Activated CD4-positive, alpha-beta T cell treated with anti-CD3 and anti-CD28 coated beads for 36 hours (primary cell): ENCODE results near the gene YKT6. TPM values are rescaled to one million over a fixed set of nuclear protein-coding genes. Genes with fewer than 3 reads are reported as not detected.
"Not testable (repeated sequence)": the region's sequence is repeated elsewhere in the genome, so short reads cannot be mapped to it uniquely, and the experiment has no call there.

Experiments
- ATAC-seq: fragments of 200-7000 bp; cut with Tn5 transposase; one replicate; pipeline ENCODE4 v1.10.0; 2021; ENCODE audit warnings: mild to moderate bottlenecking, moderate library complexity
- CTCF ChIA-PET: fragments of 350-600 bp; sonication (Branson Sonifier 250); formaldehyde crosslinking; loops from one replicate; lab custom pipeline; 2021; ENCODE audit warnings: antibody characterized with exemption; lab: Charles Lee
- POLR2A ChIA-PET: fragments of 350-600 bp; sonication (Branson Sonifier 250); formaldehyde crosslinking; loops from one replicate; lab custom pipeline; 2021; ENCODE audit warnings: antibody characterized with exemption, inconsistent platforms; lab: Charles Lee
- DNase-seq: peaks from one replicate; pipeline ENCODE4 v3.0.0-alpha.2; 2020
- H3K27ac Mint-ChIP-seq: one replicate; pipeline ENCODE4 v1.8.0; 2021; ENCODE audit warnings: mixed read lengths
- H3K27me3 Mint-ChIP-seq: one replicate; pipeline ENCODE4 v1.8.0; 2021; ENCODE audit warnings: mixed read lengths
- H3K36me3 Mint-ChIP-seq: one replicate; pipeline ENCODE4 v1.8.0; 2021; ENCODE audit warnings: low read depth, mixed read lengths
- H3K4me1 Mint-ChIP-seq: one replicate; pipeline ENCODE4 v1.8.0; 2021; ENCODE audit warnings: mixed read lengths
- H3K4me3 Mint-ChIP-seq: one replicate; pipeline ENCODE4 v1.8.0; 2021; ENCODE audit warnings: mild to moderate bottlenecking, moderate library complexity, mixed read lengths
- H3K9me3 Mint-ChIP-seq: one replicate; pipeline ENCODE4 v1.8.0; 2021; ENCODE audit warnings: low read depth, mixed read lengths
- intact Hi-C, 2 experiments: fragments of 100-400 bp; cut with DNase I in 1 of 2; cut with micrococcal nuclease in 1 of 2; formaldehyde crosslinking; loops; one replicate each; pipeline versions ENCODE4 v1.14.2 to v1.15.1; 2022 to 2024; cut with DNase I, micrococcal nuclease
- total RNA-seq, 2 experiments: library from RNA; stranded (reverse); gene quantifications; one replicate each; pipeline ENCODE4 v1.2.3, GENCODE V29; 2021

Gene YKT6
- total RNA-seq, 2 experiments from 2014 or later: 51.0 to 51.3 TPM

- Mint-ChIP-seq H3K36me3 (no peaks in the 10 kb centered on the region), H3K27me3 (no peaks in the 10 kb centered on the region), H3K9me3 (no peaks in the 10 kb centered on the region), H3K4me1 (no peaks in the 10 kb centered on the region), H3K27ac (no peak overlapping the region), H3K4me3 (no peak overlapping the region)
- intact Hi-C loops: no loop called here
- ATAC-seq (no peak), DNase-seq (no peak)
- ChIA-PET CTCF (interaction anchor here (0.6 kb wide), 1 partner anchor 17 kb away, joined by 3 read pairs; no protein-coding TSS in a partner anchor), POLR2A (no interaction called here)
Measured at GRCh38 chr7:44158873-44159631, 41.7 kb upstream of the YKT6 start.

GRCh38 chr7:44159824-44160630 lies 40.8 kb upstream of the YKT6 start:
- ChIA-PET POLR2A (no interaction called here), CTCF (interaction anchor here (0.6 kb wide), 1 partner anchor 16 kb away, joined by 3 read pairs; no protein-coding TSS in a partner anchor)
- Mint-ChIP-seq H3K27me3 (no peaks in the 10 kb centered on the region), H3K9me3 (peaks cover 1% of the 10 kb centered on the region), H3K4me1 (no peaks in the 10 kb centered on the region), H3K36me3 (no peaks in the 10 kb centered on the region), H3K27ac (no peak overlapping the region), H3K4me3 (no peak overlapping the region)
- ATAC-seq (no peak), DNase-seq (no peak)
- intact Hi-C loops: no loop called here

GRCh38 chr7:44161371-44161770 lies 39.4 kb upstream of the YKT6 start:
- ATAC-seq: no peak
- intact Hi-C loops: no loop called here
- CTCF ChIA-PET: no interaction called here
- Mint-ChIP-seq H3K9me3 (peaks cover 1% of the 10 kb centered on the region), H3K4me3 (no peak overlapping the region), H3K36me3 (no peaks in the 10 kb centered on the region), H3K4me1 (no peaks in the 10 kb centered on the region), H3K27me3 (no peaks in the 10 kb centered on the region), H3K27ac (no peak overlapping the region)
- POLR2A ChIA-PET: no interaction called here
- DNase-seq: no peak

- Mint-ChIP-seq H3K9me3 (peaks cover 1% of the 10 kb centered on the region), H3K36me3 (no peaks in the 10 kb centered on the region), H3K27me3 (no peaks in the 10 kb centered on the region), H3K4me3 (no peak overlapping the region), H3K4me1 (no peaks in the 10 kb centered on the region), H3K27ac (no peak overlapping the region)
- DNase-seq (no peak), ATAC-seq (no peak)
- ChIA-PET POLR2A (no interaction called here), CTCF (interaction anchor here (1.9 kb wide), 1 partner anchor 11 kb away, joined by 8 read pairs; no protein-coding TSS in a partner anchor)
- intact Hi-C loops: no loop called here
Measured at GRCh38 chr7:44162179-44162578, 38.6 kb upstream of the YKT6 start.

- ChIA-PET CTCF (interaction anchor here (0.9 to 1.9 kb wide), 3 partner anchors 10 to 79 kb away, joined by 3 to 8 read pairs (median 3); no protein-coding TSS in a partner anchor), POLR2A (no interaction called here)
- Mint-ChIP-seq H3K27ac (no peak overlapping the region), H3K4me1 (peaks cover 5% of the 10 kb centered on the region), H3K9me3 (peaks cover 1% of the 10 kb centered on the region), H3K36me3 (no peaks in the 10 kb centered on the region), H3K4me3 (no peak overlapping the region), H3K27me3 (no peaks in the 10 kb centered on the region)
- intact Hi-C loops: no loop called here
- ATAC-seq (no peak), DNase-seq (no peak)
Measured at GRCh38 chr7:44162785-44163395, 37.9 kb upstream of the YKT6 start.

GRCh38 chr7:44163591-44163990 lies 37.2 kb upstream of the YKT6 start:
- POLR2A ChIA-PET: no interaction called here
- H3K36me3 Mint-ChIP-seq: no peaks in the 10 kb centered on the region
- DNase-seq (no peak), ATAC-seq (no peak)
- no peak overlapping the region for H3K4me3 Mint-ChIP-seq
- H3K9me3 Mint-ChIP-seq: peaks cover 1% of the 10 kb centered on the region
- H3K27me3 Mint-ChIP-seq: no peaks in the 10 kb centered on the region
- intact Hi-C loops: no loop called here
- peaks cover 6% of the 10 kb centered on the region for H3K4me1 Mint-ChIP-seq
- CTCF ChIA-PET: interaction anchor here (0.9 to 1.9 kb wide), 3 partner anchors 9 to 78 kb away, joined by 3 to 8 read pairs (median 3); no protein-coding TSS in a partner anchor
- no peak overlapping the region for H3K27ac Mint-ChIP-seq

GRCh38 chr7:44167920-44168319 lies 32.9 kb upstream of the YKT6 start:
- ChIA-PET POLR2A (no interaction called here), CTCF (no interaction called here)
- no peaks in the 10 kb centered on the region for H3K27me3 Mint-ChIP-seq
- H3K4me1 Mint-ChIP-seq: peaks cover 6% of the 10 kb centered on the region
- intact Hi-C loops: no loop called here
- H3K9me3 Mint-ChIP-seq: peaks cover 1% of the 10 kb centered on the region
- DNase-seq (no peak), ATAC-seq (no peak)
- no peaks in the 10 kb centered on the region for H3K36me3 Mint-ChIP-seq
- no peak overlapping the region for H3K4me3 Mint-ChIP-seq
- H3K27ac Mint-ChIP-seq: no peak overlapping the region

- H3K27me3 Mint-ChIP-seq, H3K4me1 Mint-ChIP-seq, H3K9me3 Mint-ChIP-seq, H3K36me3 Mint-ChIP-seq, ATAC-seq, DNase-seq, intact Hi-C loops, H3K4me3 Mint-ChIP-seq, POLR2A ChIA-PET, H3K27ac Mint-ChIP-seq: not testable (repeated sequence)
- CTCF ChIA-PET: interaction anchor here (2.5 kb wide), 1 partner anchor 9 kb away, joined by 8 read pairs; no protein-coding TSS in a partner anchor
Measured at GRCh38 chr7:44171901-44172300, 28.9 kb upstream of the YKT6 start.

- ChIA-PET CTCF (interaction anchor here (2.5 kb wide), 1 partner anchor 9 kb away, joined by 8 read pairs; no protein-coding TSS in a partner anchor), POLR2A (no interaction called here)
- DNase-seq: no peak
- Mint-ChIP-seq H3K27me3 (peaks cover 1% of the 10 kb centered on the region), H3K4me1 (peaks cover 6% of the 10 kb centered on the region), H3K27ac (no peak overlapping the region), H3K4me3 (no peak overlapping the region), H3K9me3 (no peaks in the 10 kb centered on the region), H3K36me3 (no peaks in the 10 kb centered on the region)
- no peak for ATAC-seq
- intact Hi-C loops: no loop called here
Measured at GRCh38 chr7:44172352-44172751, 28.4 kb upstream of the YKT6 start.

GRCh38 chr7:44172803-44173424 lies 27.9 kb upstream of the YKT6 start:
- no peak for DNase-seq
- H3K27ac Mint-ChIP-seq: no peak overlapping the region
- no peaks in the 10 kb centered on the region for H3K9me3 Mint-ChIP-seq
- H3K36me3 Mint-ChIP-seq: no peaks in the 10 kb centered on the region
- H3K27me3 Mint-ChIP-seq: peaks cover 1% of the 10 kb centered on the region
- CTCF ChIA-PET: interaction anchor here (2.5 kb wide), 1 partner anchor 10 kb away, joined by 8 read pairs; no protein-coding TSS in a partner anchor
- intact Hi-C loops: no loop called here
- ATAC-seq: no peak
- peaks cover under 1% of the 10 kb centered on the region for H3K4me1 Mint-ChIP-seq
- POLR2A ChIA-PET: no interaction called here
- H3K4me3 Mint-ChIP-seq: no peak overlapping the region
